HG03469 (cell line): ENCODE measurements around the gene ACTL8.

ENCODE experiments used
- ATAC-seq: cut with Tn5 transposase; IDR thresholded peaks from one replicate; pipeline ENCODE4 v1.9.1; 2021; ENCODE audit warnings: mild to moderate bottlenecking, moderate library complexity, moderate number of reproducible peaks; ENCODE audit not compliant: unreplicated experiment

Gene ACTL8

DNA sequence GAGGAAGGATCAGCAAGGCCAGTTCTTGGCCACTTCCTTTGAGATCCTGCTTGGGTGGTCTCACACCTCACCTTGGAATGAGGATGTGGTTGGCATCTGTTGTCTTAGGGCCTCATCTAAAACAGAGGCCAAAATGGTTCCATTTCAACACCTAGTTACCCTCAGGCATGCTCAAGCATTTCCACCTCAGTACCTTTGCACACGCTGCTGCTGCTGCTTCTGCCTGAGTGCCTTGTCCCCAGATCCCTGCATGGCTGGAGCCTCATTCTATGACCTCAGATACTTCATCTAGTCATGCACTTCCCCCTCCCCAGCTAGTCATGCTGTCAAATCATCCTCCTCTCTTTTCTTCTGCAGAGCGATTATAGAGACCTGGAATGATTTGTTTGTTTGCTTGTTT is 86.8 kb downstream of the ACTL8 start:
- ATAC-seq: no peak

DNA sequence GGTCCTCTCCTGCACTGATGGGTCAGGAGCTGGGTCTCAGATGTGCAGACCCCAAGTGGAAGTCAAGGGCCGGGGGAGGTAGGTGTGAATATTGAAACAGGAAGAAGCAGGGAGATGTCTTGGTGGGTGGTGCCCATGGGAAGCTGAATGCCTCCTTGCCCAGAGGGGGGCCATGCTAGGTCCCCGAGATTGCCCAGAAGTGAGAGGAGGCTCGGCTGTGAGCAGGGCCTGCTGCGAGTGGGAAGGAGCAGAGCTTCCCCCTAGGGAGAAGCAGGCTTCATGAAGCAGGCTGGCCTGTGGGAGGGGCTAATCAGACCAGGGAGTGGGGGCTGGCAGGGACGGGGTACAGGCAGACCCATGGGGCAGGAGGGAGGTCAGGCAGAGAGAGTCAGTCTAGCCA is 87.6 kb downstream of the ACTL8 start:
- ATAC-seq: no peak

DNA sequence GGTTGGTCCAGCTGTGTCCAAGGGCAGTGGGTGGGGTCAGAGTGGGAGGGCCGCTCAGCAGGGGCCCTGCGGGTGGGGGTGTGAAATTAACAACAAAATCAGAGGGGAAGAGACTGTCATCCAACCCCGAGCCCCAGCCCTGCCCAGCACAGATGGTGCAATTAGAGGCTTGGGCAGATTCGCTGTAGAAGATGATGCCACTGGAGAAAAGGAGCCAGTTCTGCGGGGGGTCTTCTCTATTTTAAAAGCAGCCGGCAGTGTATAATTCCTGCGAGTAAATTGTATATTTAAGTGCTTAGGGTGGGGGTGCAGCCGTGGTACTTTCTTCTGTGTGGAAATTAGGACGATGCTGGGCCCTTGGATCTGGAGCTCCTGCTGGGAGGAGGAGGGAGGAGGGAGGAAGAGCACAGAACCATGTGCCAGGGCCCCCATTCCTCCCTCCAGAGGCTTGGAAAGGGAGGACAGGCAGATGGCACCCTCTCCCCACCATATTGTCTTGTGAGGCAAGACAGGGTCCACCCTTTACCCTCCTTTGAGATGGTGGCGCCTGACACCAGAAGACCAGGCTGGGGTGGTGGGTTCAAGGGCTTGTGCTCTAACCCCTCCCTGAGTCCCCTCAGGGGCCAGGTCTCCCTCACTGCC is 89.2 kb downstream of the ACTL8 start:
- ATAC-seq: no peak

DNA sequence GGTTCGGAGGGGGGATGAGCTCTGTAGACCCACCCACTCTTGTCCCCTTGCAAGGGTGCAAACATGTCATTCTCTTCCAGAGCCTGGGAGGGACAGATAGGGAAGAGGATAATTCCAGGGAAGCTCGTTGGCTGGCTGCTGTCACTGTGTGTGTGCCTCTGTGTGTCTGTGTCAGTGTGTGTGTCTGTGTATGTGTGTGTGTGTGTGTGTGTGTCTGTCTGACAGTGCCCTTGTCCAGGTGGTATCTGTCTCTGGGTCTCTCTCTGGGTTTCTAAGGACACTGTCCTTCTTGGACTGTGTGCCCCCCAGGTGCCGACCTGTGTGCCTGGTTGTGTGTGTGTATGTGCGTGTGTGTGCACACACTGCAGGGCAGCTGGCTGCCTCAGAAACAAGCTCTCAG is 90.5 kb downstream of the ACTL8 start:
- no peak for ATAC-seq

DNA sequence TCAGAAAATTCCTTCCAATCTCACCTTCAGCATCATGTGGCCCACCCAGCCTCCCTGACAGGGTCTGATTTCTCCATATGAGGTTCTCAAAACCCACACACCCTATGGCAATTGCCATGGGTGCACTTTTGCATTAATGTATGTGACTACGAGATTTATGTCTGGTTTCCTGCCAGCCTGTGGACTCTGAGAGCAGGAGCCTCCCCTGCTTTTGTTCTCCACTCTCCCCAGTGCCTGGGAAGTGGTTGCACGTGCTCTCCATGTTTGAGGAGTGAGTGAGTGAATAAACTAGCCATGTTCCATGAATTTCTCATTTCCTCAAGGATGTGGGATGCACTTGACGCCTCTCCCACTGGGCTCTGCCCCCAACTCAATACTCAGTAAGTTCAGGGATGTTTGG is 91.2 kb downstream of the ACTL8 start:
- no peak for ATAC-seq

DNA sequence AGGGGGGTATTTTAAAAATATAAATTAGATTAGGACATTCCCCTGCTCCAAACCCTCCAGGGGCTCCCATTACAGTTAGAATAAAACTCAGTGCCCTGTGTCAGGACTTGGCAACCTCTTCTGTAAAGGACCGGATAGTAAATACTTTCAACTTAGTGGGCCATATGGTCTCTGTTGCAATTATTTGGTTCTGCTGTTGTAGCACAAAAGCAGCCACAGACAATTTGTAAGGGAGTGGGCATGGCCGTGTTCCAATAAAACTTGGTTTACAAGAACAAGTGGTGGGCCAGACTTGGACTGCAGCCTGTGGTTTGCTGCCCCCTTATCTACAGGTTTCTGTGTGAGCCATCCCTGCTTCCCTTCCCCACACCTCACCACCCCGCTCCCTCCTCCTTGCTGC is 92.0 kb downstream of the ACTL8 start:
- ATAC-seq: no peak

DNA sequence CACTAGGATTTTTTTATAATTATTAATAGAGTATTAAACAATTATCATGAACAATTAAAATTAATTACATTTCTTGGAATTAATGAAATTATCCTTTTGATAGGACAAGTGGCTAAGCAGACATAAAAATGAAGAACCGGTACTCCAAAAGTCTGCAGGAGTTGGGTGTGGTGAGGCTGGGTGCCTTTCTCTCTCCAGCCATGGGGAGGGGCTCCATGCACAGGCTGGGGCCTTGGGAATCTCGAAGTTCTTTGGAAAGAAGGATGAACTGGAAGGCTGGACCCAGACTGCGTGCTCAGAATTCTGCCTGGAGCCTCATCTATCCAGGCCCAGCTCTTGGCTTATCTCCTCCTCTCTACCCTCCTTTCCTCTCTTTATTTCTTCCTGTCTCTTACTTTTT is 94.1 kb downstream of the ACTL8 start:
- ATAC-seq: no peak

DNA sequence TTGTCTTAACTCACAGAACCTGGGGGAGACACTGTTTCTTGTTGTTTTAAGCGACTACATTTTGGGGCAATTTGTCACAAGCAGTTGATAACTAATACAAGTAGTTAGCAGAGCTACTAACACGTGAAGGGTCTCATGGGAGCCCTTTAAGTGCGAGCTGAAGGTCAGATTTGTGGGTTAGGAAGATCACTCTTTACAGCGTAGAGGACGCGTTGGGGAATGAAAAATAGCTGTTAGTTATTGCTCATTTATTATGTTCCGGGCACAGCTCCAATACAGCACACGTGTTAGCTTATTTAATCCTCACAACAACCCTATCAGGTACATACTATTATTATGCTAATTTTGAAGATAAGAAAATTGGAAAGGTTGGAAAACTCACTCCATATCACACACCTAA is 95.9 kb downstream of the ACTL8 start:
- ATAC-seq: no peak

DNA sequence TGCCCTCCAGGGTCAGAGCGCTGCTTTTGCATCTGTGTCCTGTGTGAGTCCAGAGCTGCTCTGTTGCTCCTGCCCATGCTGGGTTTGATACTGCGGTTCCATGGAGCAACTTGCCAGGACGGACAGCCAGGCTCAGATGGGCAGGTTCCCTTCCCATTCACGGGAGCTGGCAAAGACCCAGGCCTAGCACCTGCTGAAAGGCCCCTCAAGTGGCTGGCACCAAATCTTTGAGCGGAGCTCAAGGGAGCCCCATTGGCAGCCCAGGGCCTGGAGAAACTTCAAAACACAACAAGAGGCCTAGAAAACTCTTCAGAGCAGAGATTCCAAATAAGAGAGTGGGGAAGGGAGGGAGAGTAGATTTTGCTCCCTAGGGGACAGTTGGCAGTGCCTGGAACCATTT is 97.2 kb downstream of the ACTL8 start:
- no peak for ATAC-seq

DNA sequence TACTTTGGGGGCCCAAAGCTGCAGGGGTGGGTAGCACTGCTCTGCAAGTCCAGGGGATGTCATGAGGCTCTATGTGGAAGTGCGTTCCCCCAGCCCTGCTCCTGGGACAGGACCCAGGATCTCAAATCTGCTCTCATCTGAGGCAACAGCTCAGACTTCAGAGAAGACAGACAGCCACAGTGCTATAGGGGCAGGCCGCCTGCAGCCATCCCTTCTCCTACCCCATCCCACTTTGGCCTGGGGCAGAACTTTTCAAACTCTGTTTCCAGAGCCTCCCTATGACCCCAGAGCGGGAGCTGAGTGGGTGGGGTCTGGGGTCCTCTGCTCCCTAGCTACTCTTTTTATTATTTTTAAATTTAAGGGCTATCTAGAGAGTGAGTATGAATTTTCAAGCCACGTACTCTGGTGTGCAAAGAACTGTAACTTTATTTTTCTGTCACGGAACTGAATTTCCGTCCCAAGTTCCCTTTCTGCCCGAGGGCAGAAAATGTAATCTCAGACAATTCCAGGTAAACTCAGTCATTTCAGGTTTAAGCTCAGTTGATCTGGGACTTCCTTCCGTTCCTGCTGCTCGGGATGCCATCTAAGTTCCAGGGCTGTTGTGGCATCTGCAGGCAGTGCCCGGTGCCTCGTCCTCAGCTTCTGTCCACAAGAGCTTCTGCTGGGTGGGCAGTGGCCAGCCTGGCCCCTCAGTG is 98.3 kb downstream of the ACTL8 start:
- ATAC-seq: no peak

DNA sequence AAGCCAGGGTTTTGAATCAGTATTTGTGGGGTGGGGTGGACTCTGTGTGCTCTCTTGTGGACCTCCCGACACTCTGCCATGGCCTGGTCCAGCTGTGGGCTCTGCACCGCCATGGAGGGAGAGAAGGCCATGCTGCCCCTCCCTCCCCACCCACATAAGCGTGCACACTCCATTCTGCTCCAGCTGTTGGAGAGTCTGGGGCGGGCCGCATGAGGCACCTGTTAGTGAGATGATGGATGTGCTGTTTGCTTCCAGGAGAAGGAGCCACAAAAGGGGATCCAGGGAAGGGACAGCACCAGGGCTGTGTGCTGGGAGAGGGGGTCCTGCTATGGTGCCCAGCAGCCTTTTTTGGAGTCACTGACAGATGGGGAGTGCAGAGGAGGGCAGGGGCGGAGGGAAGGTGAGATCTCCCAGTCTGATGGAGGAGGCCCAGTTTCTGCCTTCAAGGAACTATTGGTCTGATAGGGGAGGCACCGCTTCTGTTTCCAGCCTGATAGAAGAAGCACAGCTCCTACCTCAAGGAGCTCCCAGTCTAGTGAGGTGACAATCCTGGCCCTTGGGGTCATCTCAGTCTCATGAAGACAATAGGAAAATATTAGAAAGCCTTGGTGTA is 101.5 kb downstream of the ACTL8 start:
- no peak for ATAC-seq

DNA sequence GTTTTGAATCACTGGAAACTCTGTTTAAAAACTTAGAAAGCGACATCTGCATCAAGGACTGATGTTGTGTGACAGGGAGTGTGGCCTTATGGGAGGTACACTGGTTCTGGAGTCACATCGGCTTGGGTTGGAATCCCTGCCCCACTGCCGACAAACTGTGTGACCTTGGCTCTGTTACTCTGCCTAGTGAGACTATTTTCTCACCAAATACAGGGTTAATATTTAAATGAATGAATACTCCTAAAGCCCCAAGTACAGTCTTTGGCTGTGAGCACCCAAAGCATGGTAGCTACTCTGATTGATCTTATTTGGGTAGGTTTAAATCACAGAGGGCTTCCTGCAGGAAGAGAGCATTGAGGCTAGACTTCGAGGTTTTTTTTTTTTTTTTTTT is 102.0 kb downstream of the ACTL8 start:
- ATAC-seq: no peak

DNA sequence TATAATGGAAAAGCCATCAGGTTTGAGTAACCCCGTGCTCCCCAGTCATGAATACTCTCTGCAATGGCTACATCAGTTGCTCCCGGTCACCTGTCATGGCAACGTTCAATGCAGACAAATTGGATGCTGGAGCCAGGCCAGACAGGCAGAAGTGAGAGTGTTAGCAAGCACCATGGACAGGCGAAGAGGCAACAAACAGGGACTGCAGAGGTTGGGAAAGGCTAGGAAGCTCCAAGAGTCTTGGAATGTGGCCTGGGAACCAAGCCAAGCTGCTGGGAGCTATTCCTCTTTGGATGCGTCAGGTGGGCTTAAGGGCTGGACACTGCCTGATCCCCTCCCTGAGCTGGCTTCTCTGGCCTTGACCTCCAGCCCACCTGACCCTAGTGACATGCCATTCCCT is 102.9 kb downstream of the ACTL8 start:
- no peak for ATAC-seq

DNA sequence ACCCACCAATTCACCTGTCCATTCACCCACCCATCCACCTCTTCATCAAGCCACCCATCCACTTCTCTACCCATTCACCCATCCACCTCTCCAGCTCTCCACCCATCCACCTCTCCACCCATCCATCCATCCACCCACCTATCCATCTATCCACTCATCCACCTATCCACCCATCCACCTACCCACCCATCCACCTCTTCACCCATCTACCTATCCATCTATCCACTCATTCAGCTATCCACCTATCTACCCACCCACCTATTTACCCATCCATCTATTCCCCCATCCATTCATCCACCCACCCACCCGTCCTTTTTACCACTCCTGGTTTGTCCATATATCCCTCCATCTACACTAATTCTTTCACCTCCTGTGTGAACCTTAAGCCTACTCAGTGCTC is 105.7 kb downstream of the ACTL8 start:
- no peak for ATAC-seq

DNA sequence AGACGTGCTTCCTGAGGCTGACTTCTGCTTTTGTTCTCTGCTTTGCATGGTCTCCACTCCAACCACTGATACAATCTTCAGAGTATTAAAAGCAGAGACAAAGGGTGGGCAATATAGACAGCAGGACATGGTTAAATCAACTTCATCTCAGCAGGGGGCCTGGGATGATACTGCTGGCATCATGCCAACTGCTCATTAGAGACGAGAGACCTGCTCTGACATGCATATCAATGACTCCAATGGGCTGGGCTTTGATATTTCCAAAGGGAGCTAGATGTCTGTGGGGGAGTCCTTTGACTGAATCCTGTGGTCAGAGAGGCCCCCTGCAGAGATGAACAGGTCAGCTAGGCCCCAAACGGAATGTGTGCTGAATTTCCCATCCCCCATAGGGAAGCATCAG is 106.6 kb downstream of the ACTL8 start:
- ATAC-seq: no peak

DNA sequence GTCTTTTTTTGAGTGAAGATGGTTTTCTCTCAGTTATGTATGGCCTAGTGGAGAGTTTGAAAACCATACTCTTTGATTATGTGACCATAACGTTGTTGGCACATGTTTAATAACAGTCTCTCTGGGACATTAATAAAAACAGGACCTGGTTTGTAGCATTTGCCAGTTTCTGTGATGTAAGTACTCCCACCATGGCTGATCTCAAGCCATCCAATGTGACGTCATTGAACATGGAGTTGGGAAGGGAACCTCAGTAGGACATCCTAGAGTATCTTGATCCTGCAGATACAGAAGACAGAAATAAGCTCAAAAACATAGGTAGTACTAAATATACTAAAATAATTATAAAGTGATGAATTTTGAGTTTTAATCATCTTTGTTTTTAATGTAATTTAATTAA is 107.0 kb downstream of the ACTL8 start:
- ATAC-seq: no peak

DNA sequence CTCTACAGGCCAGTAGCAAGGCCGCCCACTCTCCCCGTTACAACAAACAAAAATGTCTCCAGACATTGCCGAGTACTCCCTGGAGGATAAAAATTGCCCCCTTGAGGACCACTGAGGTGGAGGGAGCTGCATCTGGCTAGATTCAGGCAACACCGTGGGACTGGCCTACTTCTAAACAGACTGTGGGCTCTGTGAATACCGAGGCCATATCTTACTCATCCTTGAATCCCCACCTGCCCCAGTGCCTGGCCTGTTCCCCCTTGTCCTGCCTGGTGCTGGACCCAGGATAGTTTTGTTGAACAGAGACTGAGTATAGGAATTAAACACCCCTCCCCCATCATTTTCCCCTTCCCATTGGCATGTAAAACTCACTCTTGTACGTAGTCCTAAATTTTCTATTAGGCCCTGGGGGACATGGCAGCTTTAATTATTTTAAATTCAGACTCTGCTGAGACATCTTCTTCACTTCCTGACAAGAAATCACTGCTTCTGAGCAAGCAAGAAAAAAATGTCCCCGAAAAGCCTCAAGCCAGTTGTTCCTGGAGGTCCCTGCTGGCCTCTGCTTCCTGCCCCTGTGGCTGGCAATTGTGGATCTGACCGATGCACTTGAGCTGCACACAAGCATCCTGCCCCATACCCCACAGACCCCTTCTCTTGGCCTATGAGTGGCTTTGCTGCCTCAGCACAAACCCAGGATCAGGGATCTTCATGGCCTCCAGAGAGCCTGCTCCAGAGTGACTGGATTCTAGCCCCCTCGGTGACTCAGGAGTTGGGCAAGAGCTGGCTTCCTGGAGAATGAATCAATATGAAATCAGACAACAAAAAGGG is 111.0 kb downstream of the ACTL8 start:
- no peak for ATAC-seq

DNA sequence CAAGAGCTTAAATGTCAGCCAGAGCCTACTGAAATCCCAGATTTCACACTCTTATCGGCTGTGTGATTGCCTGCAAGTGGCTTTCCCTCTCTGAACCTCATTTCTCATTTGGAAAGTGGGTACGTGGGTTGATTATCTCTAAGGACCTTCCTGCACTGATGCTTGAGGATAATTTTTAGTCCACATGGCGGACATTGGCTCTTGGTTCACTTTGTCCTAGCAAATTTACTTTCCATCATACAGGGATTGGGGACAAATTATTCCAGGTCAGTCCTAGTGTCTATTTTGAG is 111.6 kb downstream of the ACTL8 start:
- no peak for ATAC-seq

DNA sequence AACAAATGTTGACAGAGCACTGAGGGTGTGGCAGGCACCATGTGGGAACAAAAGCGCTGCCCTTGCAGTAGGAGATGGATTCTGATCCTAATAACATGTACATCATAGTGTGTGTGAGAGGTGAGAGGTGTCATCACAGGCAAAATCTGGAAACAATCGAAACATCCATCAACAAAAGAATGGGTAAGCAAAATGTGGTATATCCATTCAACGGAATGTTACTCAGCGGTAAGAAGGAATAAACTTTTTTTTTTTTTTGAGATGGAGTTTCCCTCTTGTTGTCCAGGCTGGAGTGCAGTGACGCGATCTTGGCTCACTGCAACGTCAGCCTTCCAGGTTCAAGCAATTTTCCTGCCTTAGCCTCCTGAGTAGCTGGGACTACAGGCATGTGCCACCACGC is 112.3 kb downstream of the ACTL8 start:
- ATAC-seq: no peak

DNA sequence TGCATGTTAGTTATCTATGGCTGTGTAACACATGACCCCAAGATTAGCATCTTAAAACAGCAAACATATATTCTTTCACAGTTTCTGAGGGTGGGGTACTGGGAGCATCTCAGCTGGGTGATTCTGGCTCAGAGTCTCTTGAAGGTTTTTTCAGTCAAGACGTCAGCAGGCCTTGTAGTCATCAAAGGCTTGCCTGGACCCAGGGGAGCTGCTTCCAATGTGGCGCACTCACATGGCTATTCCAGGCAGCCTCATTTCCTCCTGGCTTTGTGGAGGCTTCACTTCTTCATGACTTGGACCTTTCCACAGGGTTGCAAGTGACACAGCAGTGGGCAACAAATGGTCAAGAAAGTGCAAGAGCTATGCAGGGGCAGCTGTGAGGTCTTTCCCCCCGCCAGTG is 114.7 kb downstream of the ACTL8 start:
- no peak for ATAC-seq

DNA sequence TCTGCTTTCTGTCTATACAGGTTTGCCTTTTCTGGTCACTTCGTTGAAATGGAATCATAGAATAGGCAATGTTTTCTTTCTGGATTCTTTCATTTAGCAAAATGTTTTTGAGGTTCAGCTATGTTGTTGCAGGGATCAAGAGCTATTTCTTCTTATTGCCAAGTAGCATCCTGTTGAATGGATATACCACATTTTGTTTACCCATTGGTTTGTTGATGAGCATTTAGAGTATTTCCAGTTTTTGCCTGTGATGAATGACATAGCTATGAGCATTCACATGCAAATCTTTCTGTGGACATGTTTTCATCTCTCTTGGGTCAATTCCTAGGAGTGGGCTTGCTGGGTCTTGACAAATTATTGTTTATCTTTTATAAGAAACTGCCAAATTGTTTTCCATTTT is 115.5 kb downstream of the ACTL8 start:
- no peak for ATAC-seq
